GM19452 (cell line): ENCODE measurements around the gene TCAP.

Experiments used
- ATAC-seq: cut with Tn5 transposase; IDR thresholded peaks from one replicate; pipeline ENCODE4 v1.9.1; 2021; ENCODE audit not compliant: unreplicated experiment

Gene TCAP

DNA sequence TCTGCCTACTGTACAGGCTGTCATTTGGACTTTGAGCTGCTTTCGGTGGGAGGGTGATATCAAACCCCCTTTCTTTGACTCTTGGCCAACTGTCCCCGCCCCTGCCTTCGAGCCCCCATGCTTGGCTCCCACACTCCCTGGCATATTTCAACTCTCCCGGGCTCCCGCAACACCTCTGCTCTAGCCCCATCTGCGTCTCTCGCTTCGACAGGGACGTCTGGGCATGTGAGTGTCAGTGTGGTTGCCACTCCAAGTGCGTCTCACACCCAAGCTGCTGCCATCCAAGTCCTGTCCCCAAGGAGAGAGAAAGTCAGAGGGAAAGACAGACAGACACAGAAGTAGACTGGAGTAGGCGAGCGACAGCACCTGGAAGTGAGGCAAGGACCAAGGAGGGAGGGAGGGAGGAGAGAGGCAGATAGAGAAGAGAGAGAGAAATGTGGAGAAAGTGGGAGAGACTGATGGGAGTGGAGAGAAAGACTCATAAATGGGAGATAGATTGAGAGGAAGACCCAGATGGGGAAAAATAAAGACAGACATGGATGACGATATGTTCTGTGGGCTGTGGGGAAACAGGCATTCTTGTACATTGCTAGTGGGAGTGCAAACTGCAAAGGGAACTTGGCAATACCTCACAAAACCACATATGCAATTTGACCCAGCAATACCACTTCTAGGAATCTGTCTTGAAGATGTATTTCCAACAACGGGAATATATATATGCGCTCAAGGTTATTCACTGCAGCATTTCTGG is 16.4 kb upstream of the TCAP start:
- no peak for ATAC-seq

DNA sequence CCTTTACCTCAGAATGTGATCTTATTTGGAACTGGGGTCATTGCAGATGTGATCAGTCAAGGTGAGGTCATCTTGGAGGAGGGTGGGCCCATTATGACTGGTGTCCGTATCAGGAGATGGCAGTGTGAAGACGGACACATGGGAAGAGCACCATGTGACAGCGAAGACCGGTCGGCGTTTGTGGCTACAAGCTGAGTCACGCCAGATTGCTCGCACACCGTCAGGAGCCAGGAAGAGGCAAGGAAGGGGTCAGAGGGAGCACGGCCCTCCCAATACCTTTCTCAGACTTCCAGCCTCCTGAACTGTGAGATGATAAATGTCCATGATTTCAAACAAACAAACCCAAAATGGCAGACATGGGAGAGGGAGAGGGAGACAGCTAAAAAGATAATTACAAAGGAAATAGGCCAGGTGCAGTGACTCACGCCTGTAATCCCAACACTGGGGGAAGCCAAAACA is 15.0 kb upstream of the TCAP start:
- no peak for ATAC-seq

DNA sequence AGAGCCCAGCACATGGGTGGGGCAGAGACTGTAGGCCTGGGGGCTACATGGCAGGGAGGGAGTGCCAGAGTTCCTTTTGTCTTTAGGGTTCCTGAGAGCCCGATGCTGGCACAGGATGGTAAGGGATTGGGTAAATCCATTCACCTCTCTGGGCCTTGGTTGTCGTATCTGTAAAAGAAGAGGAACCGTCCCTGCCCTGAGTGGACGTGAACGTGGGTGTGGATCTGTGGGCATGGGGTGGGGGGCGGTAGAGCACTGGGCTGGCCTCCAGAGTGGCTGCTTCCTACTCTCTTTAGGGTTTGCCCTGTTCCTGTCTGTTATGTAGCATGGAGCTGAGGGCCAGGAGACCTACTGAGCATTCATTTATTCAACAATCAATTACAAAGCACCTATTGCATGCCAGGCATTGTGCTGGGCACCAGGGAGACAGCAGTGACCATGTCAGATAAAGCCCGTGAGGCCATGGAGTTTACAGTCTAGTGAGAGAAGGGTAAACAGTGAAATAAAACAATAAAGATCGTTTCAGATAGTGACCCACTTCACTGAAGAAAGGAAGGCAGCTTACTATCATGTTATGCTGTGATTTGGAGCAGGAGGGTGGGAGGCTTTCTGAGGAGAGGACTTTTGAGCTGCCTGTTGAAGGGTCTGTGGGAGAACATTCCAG is 13.1 kb upstream of the TCAP start:
- no peak for ATAC-seq

DNA sequence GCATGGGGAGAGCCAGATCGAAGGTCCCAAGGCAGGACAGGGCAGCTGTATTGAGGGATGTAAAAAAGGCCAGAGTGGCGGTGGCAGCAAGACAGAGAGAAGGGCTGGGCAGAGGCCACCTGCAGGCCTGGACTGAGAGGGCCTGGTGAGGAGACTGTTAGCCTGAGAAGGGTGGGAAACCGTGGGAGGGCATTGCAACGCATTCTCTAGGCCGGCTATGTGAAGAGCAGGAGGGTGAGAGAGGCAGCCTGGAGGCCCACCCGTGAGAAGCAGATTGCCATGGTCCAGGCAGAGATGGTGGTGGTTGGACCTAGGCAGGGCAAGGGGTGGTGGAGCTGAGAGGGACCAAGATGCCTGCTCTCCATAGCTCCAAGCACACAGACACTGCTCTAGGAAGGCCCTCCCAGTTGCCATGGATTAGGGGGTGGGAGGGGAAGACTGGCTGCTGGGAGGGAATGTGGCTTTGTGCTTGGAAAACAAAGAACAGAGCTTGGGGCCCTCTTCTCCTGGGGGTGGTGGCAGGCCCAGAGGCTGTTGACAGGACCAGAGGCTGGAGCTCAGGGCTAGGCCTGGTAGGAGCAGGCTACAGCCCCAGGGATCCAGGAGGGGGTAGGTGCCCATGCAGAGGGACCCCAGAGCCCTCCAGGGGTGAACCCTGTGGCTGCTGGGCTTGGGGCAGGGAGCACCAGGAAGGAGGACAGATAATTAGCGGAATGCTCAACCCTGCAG is 12.4 kb upstream of the TCAP start:
- ATAC-seq: no peak

DNA sequence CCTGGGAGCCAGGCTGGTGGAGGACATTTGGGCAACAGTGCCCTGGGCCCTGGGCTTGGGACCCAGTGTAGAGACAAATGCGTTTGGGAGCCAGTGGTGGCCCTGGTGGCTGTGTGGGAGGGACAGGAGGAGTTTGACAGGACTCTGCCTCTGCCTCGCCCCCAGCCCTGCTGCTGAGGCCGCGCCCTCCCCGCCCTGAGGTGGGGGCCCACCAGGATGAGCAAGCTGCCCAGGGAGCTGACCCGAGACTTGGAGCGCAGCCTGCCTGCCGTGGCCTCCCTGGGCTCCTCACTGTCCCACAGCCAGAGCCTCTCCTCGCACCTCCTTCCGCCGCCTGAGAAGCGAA is 11.9 kb upstream of the TCAP start:
- ATAC-seq: no peak

DNA sequence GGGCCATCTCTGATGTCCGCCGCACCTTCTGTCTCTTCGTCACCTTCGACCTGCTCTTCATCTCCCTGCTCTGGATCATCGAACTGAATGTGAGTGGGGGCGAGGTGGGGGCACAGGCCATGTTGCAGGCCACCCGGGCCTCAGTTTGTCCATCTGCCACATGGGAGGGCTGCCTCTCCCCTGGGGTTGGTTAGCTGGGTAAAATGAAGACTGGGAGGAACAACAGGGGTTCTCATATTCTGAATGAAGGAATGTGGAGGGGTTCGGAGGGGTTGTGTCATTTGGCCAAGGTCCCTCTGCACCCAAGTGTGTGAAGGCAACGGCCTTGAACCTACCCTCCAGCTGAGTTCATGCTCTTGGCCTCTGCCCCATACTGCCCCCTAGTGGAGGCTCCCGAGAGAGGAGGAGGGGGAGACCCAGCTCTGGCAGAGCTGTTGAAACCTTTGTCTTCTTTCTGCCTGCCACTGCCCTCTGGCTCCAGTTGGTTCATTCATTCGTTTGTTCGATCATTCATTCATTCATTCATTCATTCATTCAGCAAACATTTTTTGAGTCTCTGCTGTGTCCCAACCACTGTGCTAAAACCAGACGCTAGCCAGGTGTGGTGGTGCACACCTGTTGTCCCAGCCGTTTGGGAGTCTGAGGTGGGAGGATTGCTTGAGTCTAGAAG is 11.4 kb upstream of the TCAP start:
- ATAC-seq: no peak

DNA sequence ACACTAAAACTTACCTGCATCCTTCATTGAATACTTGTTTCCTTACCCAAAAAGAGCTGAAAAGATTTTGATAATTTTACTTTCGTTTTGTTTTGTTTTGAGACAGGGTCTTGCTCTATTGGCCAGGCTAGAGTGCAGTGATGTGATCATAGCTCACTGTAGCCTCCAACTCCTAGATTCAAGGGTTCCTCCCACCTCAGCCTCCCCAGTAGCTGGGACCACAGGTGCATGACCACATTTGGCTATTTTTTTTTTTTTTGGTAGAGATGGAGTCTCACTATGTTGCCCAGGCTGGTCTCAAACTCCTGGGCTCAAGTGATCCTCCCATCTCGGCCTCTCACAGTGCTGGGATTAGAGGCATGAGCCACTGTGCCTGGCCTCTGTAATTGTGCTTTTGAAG is 10.0 kb upstream of the TCAP start:
- no peak for ATAC-seq

DNA sequence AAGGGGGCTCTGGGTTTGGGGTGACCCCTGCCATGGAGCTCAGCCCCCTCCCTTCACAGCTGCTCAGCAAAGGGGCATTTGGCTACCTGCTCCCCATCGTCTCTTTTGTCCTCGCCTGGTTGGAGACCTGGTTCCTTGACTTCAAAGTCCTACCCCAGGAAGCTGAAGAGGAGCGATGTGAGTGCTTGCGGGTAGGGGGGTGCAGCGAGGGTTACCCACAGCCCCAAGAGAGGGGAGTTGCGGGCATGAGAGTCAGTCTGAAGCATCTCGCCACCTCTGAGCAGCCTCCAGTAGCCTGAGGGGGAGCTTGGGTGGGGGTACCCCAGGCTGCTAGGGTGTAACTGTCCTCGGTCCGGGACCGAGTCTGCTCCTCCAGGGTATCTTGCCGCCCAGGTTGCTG is 6.8 kb upstream of the TCAP start:
- ATAC-seq: no peak

DNA sequence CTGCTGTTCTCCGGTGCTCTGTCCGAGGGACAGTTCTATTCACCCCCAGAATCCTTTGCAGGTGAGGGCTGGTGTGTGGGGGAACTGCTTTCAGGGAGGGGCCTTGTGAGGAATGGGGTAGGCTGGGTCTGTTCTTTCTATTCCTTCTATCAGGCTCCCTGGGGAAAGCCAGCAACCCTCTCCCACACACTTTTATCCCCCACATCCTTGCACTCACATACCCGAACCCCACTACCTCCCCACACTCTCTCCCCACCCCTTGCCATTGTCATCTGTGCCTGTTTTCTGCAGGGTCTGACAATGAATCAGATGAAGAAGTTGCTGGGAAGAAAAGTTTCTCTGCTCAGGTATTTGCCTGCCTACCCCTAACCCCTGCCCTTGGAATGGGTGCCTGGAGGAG is 6.4 kb upstream of the TCAP start:
- ATAC-seq: no peak

DNA sequence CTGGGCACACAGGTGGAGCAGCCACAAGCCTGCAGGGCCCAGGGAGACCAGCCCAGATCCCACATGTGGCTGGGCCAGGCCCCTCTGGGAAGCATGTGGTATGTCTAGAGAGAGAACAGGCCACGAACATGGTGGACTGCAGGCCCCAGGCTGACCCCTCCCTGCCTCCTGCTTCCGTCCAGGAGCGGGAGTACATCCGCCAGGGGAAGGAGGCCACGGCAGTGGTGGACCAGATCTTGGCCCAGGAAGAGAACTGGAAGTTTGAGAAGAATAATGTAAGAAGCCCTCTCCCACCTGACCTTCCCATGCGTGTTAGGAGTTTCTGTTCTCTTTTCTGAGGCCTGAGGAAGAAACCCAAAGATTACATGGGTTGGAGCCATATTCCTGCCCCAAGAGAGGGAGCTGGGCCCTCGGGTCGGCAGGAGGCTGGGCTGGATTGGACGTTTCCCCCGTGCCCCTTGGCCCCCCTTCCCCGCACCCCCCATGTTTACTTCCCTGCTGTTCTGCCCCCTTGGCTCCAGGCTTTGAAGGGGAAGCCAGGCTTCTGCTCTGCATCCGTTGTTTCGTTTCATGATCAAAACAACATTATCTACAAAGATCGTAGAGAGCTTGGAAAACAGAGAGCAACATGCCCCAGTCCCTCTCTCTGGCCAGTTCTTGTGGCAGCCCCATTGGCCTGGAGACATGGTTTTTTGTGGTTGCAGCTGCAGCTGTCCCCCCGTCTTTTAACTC is 5.7 kb upstream of the TCAP start:
- ATAC-seq: no peak

DNA sequence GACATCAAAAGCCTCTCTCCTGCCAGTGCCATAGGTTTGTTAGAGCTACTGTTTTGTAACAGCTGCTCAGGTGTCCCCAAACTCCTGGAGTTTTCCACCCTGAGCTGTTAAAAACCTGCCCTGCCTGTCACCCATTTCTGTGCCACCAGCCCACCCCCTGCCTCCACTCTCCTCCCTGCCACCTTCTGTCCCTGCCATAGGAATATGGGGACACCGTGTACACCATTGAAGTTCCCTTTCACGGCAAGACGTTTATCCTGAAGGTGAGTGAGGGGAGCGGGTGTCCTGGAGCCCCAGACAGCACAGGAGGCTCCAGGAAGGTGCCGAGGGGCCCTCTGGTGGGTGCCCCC is 5.2 kb upstream of the TCAP start:
- no peak for ATAC-seq

DNA sequence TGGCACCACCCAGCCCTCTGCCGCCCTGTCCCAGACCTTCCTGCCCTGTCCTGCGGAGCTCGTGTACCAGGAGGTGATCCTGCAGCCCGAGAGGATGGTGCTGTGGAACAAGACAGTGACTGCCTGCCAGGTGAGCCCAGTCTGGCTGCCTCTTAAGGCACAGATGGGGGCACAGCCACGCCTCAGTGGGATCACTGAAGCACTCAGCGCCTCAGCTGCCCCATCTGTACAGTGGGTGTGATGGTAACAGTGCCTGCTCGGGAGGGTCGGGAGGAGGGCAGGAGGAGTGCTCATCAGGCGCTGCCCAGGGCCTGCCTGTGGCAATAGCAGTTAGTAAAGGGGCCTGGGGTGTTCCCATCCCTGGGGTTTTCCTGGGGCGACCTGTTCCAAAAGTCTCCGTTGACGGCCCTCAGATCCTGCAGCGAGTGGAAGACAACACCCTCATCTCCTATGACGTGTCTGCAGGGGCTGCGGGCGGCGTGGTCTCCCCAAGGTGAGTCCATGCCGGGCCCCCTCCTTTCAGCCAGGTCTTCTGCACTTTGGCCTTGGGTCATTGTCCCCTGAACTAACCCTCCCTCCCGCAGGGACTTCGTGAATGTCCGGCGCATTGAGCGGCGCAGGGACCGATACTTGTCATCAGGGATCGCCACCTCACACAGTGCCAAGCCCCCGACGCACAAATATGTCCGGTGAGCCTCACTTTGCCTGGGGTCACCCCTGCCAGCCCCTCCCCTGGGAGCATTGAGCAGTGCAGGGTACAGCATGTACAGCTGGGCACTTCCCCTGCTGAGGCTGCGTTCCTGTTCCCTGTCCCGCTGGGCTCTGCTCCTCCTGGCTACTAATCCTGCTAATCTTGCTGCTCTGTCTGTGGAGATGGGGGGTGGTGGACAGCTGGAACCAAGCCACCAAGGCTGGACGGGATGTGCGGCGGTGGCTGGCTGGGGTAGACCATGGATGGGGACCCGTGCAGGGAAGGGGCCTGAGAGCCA is 4.5 kb upstream of the TCAP start:
- ATAC-seq: no peak

DNA sequence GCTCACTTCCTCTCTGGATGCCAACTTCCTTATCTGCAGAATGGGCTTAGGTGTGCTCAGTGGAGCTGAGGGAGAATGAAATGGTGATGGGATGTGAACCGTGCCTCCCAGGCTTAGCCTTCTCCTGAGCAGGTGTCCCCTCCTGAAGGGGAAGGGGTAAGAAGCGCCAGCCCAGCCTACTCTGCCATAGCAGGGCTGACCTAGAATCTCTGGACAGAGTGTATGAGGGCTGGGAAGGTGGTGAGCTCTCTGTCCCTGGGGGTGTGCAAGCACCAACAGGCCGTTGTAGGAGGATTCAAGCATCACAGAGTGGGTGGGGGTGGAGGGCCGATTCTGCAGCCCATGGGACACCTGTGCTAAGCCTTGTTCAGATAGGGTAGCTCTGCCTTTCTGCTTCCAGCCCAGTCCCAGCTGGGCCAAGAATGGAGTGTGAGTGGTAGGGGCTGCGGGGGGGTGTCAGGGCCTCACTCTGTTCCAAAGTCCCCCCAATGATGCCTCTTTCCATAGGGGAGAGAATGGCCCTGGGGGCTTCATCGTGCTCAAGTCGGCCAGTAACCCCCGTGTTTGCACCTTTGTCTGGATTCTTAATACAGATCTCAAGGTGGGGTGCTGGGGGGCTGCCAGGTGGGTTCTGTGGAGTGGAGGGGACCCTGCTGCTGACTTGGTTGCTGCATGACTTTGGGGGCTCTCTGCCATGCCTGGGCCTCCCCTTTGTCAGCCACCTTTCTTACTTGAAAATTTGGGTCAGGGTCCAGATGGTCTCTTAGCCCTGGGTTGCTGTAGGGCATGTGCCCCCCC is 3.2 kb upstream of the TCAP start:
- no peak for ATAC-seq

DNA sequence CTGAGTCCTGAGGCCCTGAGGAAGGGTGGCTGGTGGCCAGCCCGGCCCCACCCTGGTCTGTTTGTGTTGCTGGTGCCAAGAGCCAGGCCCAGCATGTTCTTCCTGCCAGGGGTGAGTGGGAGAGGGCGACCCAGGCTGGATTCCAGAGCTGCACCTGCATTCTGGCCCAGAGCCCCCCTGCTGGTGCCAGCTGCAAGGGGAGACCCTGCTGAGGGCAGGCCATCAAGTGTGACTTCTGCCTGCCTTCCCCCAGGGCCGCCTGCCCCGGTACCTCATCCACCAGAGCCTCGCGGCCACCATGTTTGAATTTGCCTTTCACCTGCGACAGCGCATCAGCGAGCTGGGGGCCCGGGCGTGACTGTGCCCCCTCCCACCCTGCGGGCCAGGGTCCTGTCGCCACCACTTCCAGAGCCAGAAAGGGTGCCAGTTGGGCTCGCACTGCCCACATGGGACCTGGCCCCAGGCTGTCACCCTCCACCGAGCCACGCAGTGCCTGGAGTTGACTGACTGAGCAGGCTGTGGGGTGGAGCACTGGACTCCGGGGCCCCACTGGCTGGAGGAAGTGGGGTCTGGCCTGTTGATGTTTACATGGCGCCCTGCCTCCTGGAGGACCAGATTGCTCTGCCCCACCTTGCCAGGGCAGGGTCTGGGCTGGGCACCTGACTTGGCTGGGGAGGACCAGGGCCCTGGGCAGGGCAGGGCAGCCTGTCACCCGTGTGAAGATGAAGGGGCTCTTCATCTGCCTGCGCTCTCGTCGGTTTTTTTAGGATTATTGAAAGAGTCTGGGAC is 2.4 kb upstream of the TCAP start:
- no peak for ATAC-seq

DNA sequence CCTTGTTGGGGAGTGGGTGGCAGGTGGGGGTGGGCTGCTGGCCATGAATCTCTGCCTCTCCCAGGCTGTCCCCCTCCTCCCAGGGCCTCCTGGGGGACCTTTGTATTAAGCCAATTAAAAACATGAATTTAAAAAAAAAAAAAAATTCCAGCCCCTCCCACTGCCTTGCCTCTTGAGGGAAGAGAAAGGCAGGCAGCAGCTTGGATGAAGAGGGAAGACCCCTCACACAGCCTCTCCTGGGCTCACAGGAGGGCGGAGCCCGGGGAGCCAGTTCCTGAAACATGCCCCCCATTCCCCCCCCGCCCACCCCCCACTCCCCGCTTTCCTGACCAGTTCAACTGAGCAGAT is 1.8 kb upstream of the TCAP start:
- no peak for ATAC-seq

DNA sequence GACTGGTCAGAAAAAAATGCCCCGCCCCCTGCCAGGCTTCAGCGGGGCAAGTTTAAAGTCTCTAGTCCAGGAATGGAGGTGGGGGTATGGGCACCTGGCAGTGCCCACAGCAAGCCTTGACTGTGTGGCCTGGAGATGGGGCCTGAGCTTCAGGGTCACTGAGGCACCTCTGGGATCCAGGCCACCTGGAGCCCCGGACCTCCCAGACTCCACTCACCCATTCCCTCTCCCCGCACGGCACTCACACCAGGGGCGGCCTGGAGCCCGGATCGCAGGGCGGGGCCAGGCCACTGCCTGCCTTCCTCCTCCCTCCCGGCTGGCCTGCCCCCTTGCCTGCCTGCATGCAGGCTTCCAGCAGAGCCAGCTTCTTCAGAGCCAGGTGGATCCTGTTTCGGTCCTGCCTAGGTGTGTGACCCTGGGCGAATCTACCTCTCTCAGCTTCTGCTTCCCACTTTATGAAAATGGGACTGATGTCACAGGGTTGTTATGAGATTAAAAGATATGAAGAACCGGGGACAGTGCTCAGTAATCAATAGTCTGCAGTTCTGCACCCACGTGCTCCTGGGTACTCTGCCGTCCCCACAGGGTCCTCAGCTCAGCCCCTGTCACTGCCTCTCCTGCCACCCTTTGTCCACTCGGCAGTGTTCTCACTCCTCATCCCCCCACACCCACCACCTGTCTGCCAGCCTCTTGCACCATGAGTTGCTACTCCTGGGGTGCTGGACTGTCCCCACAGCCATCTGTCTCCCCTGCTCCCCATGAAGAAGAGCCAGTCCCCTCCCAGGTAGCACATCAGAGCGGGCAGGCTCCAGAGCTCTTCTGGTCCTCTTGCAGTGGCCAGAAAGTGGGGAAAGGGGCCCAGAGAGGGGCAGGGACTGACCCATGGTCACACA is 1.2 kb upstream of the TCAP start:
- ATAC-seq: no peak

DNA sequence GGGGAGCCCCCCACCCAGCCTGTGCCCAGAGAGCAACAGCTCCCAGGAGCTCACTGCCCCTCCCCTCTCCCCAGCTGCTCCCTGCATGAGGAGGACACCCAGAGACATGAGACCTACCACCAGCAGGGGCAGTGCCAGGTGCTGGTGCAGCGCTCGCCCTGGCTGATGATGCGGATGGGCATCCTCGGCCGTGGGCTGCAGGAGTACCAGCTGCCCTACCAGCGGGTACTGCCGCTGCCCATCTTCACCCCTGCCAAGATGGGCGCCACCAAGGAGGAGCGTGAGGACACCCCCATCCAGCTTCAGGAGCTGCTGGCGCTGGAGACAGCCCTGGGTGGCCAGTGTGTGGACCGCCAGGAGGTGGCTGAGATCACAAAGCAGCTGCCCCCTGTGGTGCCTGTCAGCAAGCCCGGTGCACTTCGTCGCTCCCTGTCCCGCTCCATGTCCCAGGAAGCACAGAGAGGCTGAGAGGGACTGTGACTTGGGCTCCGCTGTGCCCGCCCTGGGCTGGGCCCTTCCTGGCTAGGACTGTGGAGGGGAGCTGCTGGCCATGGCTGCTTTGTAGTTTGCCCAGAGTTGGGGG is 584 bp downstream of the TCAP start:
- ATAC-seq: no peak
